ENCODE results near the gene POLK. TPM values are rescaled to one million over a fixed set of nuclear protein-coding genes. Genes with fewer than 3 reads are reported as not detected.
A peak's percentile ranks its signal among the peaks of the same experiment; 100 is the strongest.
"Not testable (repeated sequence)": the region's sequence is repeated elsewhere in the genome, so short reads cannot be mapped to it uniquely, and the experiment has no call there.

POLK gene
- total RNA-seq, 1 experiment from 2014 or later: 36.1 TPM

DNA sequence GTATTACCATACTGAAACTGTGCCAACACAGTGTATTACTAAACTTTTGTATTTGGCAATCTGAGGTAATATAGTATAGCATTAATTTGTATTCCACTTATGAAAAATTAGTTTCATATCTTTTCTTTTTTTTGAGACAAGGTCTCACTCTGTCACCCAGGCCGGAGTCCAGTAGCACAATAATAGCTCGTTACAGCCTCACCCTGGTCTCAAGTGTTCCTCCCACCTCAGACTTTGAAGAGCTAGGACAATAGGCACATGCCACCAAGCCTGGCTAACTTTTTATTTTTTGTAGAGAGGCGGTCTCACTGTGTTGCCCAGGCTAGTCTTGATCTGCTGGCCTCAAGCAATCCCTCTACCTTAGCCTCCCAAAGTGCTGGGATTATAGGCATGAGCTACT is 36.1 kb downstream of the POLK start:
- no peak for DNase-seq (ENCODE audit: low spot score)

GRCh38 chr5:75550597-75550996 is 38.9 kb downstream of the POLK start:
- DNase-seq (ENCODE audit: low spot score): no peak

DNA sequence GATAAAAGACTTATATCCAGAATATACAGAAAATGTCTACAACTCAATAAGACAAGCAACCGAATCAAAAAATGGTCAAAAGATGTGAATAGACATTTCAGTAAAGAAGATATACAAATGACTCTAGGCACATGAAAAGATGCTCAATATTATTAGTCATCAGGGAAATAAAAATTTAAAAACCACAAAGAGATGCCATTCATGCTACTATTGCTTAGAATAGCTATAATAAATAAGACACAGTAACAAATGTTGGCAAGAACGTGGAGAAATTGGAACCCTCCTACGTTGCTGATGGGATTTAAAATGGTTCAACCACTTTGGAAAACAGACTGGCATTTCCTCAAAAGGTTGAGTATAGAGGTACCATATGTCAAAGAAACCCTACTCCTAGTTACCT is 39.8 kb downstream of the POLK start:
- peak; percentile 35 for DNase-seq (ENCODE audit: low spot score)

GRCh38 chr5:75552764-75553163 is 41.1 kb downstream of the POLK start:
- DNase-seq (ENCODE audit: low spot score): no peak

DNA sequence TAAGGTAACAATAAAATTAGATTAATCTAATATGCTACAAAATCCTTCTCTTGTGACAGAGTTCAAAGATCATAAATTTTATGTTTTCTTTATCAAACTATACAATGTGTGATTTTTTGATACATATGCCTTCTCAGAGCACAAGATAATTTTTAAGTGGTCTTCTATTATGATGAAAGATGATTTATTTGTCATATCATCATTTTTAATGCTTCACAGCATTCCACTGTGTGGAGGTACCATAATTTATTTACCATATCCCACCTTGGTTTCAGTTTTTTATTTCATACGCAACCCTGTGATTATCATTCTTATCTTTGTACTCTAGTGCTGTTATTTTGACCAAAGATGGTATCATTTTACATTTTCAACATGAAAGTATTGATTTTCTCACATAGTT is 41.7 kb downstream of the POLK start:
- no peak for DNase-seq (ENCODE audit: low spot score)

GRCh38 chr5:75558221-75558620 is 46.5 kb downstream of the POLK start:
- no peak for DNase-seq (ENCODE audit: low spot score)

GRCh38 chr5:75558981-75559632 is 47.4 kb downstream of the POLK start:
- DNase-seq (ENCODE audit: low spot score): no peak

- not testable (repeated sequence) for DNase-seq (ENCODE audit: low spot score)
Measured at GRCh38 chr5:75560655-75561054, 49.0 kb downstream of the POLK start.

DNA sequence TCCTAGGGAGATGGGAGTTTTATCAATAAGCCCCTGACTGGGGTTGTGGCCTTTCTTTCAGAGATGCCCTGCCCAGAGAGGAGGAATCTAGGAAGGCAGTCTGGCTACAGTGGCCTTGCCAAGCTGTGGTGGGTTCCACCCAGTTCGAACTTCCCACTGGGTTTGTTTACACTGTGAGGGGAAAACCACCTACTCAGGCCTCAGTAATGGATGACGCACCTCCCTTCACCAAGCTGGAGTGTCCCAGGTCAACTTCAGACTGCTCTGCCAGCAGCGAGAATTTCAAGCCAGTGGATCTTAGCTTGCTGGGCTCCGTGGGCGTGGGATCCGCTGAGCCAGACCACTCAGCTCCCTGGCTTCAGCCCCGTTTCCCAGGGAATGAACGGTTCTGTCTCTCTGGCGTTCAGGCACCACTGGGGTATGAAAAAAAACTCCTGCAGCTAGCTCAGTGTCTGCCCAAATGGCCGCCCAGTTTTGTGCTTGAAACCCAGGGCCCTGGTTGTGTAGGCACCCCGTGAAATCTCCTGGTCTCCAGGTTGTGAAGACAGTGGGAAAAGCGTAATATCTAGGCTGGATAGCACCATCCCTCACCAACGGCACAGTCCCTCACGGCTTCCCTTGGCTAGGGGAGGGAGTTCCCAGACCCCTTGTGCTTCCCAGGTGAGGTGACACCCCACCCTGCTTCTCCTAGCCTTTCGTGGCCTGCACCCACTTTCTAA is 54.5 kb downstream of the POLK start:
- DNase-seq (ENCODE audit: low spot score): peak; percentile 95

DNA sequence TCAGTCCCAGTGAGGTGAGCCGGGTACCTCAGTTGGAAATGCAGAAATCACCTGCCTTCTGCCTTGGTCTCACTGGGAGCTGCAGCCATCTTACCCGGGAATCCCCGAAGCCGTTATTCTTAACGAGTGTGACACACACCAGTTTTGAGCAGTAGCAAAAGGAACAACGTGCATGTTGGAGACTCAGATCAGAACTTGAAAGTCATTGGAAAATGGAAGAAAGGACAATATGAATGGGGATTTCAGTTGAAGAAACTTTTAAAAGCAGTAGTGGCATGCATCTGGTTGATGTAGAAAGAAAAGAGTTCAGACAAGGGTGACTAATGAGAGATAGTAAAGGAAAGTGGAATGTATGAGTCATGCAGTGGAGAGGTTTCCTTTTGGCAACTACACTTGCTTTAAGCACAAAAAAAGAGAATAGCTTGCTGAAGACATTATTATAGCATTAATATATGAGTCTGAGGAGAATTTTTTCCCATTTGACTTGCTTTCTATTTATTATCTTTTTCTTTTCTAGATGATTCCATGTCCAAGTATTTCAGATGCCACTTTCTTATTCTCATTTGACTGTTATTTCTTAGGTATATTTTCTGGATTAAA is 55.1 kb downstream of the POLK start:
- peak; percentile 96 for DNase-seq (ENCODE audit: low spot score)

DNA sequence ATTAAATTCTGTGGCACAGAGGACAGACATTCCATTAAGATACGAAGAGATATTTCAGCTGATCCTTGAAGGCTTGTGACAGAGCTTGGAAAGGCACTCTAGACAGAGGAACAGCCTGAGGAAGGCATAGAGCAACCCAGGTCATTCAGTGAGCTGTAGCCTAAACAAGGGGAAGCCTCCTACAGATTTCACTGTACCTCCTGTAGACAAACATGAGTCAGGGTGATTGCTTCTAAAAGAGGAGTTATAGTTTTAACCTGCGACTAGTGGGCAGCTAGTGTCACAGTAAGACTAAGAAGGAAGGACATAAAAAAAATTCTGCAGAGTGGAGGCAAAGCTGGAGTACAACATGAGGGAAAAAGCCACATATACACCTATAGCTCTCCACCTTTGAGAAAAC is 56.0 kb downstream of the POLK start:
- peak; percentile 67 for DNase-seq (ENCODE audit: low spot score)

- no peak for DNase-seq (ENCODE audit: low spot score)
Measured at GRCh38 chr5:75568202-75568601, 56.5 kb downstream of the POLK start.

DNA sequence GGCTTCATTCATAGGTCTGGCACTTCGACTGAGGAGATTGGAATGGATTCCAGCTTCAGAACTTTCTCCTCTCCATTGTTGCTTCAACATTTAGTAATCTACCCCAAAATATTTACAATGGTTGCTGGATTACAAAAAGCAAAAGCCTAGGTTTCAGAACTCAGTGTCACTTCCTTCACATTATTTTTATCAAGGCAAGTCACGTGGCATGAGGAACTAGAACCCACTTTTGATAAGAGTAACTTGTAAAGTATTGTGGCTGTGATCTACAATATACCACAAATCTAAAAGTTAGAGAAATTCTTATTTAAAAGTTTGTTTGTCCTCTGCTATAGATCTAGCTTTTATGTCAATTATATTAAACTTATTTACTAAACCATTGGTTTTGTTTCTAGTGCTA is 59.9 kb downstream of the POLK start:
- no peak for DNase-seq (ENCODE audit: low spot score)

GRCh38 chr5:75574791-75575190 is 63.1 kb downstream of the POLK start:
- no peak for DNase-seq (ENCODE audit: low spot score)

- DNase-seq (ENCODE audit: low spot score): not testable (repeated sequence)
Measured at GRCh38 chr5:75578280-75578679, 66.6 kb downstream of the POLK start.

GRCh38 chr5:75584641-75585040 is 73.0 kb downstream of the POLK start:
- DNase-seq (ENCODE audit: low spot score): peak; percentile 8

GRCh38 chr5:75588666-75589065 is 77.0 kb downstream of the POLK start:
- DNase-seq (ENCODE audit: low spot score): no peak

DNA sequence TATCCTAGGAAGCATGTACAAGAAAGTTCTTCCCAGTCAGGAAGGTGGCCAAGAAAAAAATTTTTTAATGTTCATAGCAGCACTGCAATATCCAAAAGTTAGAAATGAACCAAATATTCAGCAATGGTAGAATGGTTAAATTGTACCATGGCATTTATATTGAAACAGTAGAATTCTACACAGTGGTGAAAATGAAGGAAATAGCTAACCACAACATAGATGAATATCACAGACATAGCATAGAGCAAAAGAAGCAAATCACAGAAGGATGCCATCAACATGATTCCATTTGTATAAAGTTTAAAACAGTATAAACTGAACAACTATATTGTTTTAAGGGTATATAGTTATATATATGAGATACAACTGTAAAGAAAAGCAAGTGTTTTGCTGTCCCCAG is 88.8 kb downstream of the POLK start:
- DNase-seq (ENCODE audit: low spot score): no peak

DNA sequence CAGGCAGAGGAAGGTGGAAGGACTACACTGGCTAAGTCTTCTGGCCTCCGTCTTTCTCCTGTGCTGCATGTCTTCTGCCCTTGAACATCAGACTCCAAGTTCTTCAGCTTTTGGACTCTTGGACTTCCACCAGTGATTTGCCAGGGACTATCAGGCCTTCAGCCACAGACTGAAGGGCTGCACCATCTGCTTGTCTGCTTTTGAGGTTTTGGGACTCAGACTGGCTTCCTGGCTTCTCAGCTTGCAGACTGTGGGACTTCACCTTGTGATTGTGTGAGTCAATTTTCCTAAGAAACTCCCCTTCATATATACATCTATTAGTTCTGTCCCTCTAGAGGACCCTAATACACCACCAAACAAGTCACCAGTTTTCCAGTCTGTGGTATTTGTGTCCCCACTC is 89.9 kb downstream of the POLK start:
- peak; percentile 5 for DNase-seq (ENCODE audit: low spot score)

- peak; percentile 53 for DNase-seq (ENCODE audit: low spot score)
Measured at GRCh38 chr5:75601996-75602395, 90.3 kb downstream of the POLK start.

- no peak for DNase-seq (ENCODE audit: low spot score)
Measured at GRCh38 chr5:75603371-75603770, 91.7 kb downstream of the POLK start.

DNA sequence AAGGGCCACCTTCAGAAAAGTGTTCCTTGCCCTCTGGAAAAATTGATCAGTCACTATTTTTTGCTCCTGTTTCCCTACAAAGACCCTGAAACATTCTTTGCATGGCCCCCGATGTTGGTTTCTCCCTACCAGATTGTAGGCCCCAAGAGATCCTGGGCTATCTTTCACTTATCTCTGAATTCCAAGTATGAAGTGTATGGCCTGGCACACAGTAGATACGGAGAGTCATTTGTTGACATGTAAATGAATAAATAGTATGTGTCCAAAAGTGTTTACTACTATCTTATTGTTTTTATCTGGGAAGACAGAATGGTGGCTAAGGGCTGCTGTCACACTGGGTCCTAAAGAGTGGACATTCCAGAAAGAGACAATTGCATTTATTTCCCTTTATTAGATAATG is 92.1 kb downstream of the POLK start:
- no peak for DNase-seq (ENCODE audit: low spot score)

DNA sequence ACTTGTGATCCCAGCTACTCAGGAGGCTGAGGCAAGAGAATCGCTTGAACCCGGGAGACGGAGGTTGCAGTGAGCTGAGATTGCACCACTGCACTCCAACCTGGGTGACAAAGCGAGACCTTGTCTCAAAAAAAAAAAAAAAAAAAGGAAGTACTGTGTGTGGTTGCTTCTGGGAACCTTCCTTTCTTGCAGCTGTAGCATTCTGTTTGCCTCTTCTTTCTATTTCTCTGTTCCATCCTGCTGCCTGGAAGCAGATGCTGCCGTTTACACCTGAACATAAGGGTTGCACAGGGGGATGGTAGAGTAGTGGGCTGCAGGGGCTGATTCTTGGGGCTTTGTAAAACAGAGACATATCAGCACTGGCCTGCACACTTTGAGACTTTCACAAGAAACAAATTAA is 95.7 kb downstream of the POLK start:
- not testable (repeated sequence) for DNase-seq (ENCODE audit: low spot score)

Data from A172 (cell line).